NCI-H774 (cell line): Measurements from ENCODE around the gene AOAH.
A peak's percentile ranks its signal among the peaks of the same experiment; 100 is the strongest.
"Not testable (repeated sequence)": the region's sequence is repeated elsewhere in the genome, so short reads cannot be mapped to it uniquely, and the experiment has no call there.

Experiments used
- DNase-seq: peaks from one replicate; lab custom pipeline; 2025; lab: John Stamatoyannopoulos, UW

The AOAH gene

DNA sequence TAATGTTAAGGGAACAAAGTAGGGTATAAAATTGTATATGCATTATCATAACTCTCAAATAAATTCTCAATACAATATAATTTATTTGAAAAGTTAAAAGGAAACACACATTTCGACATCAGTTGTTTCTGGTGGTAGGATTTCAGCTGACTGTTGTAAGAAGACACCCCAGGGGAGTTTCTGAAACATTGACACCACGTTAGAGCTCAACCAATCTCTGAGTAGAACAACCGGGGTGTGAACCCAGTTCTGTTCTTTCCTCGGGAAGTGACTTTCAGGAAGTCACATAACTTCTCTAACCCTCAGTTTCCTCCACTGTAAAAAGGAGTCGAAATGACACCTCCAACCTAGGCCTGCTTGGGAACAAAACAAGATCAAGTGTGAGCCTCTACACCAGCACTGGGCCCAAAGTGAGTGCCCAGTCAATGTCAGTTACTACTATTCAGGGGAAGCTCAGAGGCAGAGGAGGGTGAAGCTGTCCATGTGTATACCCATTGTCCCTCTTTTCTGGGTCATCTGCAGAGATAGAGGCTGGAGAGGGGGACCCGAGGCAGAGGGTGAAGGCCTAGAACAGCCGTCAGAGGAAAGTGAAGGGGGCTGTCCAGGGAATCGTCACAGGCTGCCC, 67.1 kb downstream of the AOAH start:
- no peak for DNase-seq

- DNase-seq = no peak
Observed at GRCh38 chr7:36654436-36654835, 69.9 kb downstream of the AOAH start.

GRCh38 chr7:36653663-36654355, 70.5 kb downstream of the AOAH start:
- DNase-seq = no peak

- DNase-seq = no peak
Observed at GRCh38 chr7:36653008-36653662, 71.2 kb downstream of the AOAH start.

DNA sequence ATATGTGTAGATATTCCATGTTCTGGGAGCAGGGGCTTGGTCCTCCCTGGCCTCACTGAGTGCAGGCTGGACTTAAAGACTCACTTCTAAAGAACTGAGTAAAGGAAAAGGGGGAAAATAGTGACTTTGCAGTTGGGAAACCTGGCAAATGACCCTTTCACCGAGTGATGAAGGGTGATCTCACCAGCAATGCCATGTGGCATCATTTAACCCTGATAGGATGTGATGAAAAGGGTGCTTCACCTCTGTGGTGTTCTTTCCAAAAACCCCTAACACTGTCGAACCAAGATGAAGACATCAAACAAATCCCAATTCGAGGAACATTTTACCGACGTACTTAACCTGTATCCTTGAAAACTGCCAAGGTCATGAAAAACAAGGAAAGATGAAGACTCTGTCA, 71.9 kb downstream of the AOAH start:
- no peak for DNase-seq

GRCh38 chr7:36651404-36651803, 72.9 kb downstream of the AOAH start:
- DNase-seq = no peak

GRCh38 chr7:36650766-36651312, 73.5 kb downstream of the AOAH start:
- DNase-seq = no peak

- DNase-seq = no peak
Observed at GRCh38 chr7:36650320-36650719, 74.0 kb downstream of the AOAH start.

GRCh38 chr7:36649319-36649718, 75.0 kb downstream of the AOAH start:
- not testable (repeated sequence) for DNase-seq

GRCh38 chr7:36648441-36648840, 75.9 kb downstream of the AOAH start:
- DNase-seq = no peak

DNA sequence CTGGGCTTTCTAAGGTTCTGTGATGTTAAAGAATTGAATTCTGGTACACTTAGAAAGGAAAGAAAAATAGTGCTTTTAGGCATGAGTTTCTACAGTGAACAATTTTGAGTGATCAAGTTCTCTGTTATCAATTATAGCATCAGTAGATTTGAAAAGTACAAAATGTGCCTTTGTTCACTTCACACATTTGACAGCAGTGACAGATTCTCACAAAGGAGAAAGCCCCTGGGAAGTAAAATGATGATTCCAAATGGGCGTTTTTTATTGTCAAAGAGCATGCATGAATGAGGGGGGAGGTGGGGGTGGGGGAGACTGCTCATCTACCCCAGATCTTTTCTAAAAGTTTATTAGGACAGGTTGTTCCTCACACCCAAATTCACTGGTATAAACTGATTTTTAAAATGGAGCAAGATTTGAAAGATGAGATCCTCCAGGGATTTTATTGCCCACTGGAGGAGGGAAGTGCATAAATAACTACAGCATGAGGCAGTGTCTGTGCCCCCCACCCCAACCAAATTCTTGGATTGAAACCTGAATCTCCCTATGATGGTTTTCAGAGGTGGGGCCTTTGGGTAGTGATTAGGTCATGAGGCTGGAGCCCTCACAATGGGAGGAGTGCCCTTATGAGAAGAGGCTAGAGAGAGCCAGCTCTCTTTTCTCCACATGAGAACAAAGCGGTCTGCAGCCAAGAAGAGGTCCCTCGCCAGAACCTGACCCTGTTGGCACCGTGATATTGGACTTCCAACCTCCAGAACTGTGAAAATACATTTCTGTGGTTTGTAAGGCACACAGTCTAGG, 79.5 kb downstream of the AOAH start:
- DNase-seq = no peak

DNA sequence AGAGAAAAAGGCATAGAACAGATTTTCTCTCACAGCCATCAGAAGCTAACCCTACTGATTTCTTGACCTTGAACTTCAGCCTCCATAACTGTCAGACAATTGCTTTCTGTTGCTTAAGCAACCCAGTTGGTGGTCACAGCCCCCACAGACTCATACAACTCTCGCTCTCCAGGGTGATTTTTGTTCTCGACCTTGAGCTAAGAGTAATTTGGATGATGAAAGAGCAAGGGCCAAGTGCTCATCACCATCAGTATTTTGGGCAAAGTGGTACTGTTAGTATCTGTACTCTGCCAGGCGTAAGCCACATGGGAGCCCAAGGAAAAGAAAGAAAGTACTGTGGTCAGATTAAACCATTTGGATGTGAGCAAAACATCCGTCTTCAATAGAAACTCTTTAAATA, 81.9 kb downstream of the AOAH start:
- no peak for DNase-seq

DNA sequence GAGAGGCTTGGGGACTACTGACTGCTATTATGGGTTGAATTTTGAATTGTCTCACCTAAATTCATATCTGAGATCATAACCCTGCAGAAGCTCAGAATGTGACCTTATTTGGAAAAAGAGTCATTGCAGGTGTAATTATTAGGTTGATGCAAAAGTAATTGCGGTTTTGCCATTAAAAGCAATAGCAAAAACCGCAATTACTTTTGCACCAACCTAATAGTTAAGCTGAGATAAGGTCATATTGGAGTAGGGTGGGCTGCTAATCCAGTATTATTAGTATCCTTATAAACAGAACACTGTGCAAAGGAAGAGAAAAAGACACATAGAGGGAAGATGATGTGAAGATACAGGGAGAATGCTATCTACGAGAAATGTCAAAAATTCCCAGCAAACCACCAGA, 82.3 kb downstream of the AOAH start:
- no peak for DNase-seq

DNA sequence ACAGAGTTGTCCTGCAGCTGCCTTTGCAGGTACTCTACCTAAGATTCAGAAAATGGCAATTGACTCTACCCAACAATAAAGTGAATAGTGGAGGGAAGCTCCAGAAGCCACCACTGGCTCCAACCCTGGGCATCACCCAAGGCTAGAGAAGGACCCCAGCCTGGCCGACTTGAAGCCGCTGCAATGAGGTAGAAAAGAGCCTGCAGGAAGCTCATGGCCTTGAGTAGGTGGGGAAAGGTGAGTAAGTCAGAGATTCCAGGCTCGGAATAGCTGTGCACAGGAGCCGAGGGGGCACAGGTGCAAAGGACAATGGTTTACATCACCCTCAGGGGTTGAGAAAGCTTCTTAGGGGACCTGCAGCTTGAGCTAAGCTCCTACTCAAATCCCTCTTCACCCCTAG, 83.6 kb downstream of the AOAH start:
- DNase-seq = no peak

- DNase-seq = no peak
Observed at GRCh38 chr7:36639826-36640225, 84.5 kb downstream of the AOAH start.

DNA sequence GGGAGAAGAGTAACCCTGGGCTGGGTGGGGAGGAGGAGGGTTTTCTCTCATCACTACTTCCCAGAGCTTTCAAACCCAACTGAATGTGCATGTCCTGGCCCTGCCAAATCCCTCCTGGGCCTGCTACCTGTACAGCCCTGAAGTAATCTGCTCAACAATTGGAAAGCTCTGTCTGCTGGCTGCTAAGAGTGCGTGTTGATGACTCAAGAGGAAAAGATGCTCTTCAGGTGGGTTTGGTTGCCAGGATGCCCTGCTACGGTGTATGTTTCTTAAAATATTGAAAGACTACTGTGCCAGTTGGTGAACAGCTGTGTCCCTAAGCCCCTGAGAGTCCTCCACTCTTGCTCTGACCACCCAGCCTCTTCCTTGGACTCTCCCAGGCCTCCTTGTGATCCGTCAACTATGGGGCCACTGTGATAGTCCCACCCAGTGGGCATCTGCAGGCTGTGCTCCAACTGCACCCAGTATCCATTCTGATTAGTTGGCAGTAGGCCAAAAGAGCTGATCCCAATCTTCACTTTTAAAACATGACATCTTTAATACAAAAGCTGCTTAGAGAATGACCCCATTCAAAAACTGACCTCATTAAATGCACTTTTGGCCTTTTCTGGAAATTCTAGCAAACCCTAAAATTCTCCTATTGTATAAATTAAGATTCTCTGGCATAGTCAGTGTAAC, 85.6 kb downstream of the AOAH start:
- DNase-seq = no peak

DNA sequence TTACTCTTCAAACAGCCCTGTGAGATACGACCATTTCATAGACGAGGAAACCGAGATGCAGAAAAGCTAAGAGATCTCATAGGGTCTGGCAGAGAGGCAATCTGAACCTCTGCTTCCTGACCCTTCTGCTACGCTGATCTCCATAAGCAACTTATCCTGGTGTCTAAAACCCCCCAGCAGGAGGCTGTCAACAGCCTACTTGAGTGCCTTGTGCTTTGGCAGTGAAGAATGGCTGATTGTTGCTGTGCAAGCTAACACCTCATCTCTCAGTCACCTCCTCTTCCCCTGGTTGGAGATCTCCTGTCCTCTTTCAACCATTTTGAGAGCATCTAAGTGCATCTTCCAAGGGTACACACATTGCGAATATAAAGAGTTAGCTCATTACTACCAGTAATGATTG, 86.2 kb downstream of the AOAH start:
- DNase-seq = no peak

DNA sequence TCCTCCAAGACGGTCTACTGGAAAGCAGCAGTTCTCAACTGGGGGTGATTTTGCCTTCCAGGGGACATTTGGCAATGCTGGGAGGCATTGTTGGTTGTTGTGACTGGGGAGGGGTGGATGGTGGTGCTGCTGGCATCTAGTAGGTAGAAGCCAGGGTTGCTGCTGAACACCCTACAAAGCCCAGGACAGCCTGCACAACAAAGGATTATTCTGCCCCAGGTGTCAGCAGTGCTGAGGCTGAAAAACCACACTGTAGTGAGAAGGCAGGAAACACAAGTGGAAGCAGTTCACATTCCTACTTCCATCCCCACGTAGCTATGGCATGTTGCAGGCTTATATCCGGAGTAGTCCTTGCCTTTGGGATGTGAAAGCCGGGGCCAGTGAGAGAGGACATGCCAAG, 86.9 kb downstream of the AOAH start:
- DNase-seq = no peak

- no peak for DNase-seq
Observed at GRCh38 chr7:36636126-36636525, 88.2 kb downstream of the AOAH start.

- DNase-seq = peak; percentile 9
Observed at GRCh38 chr7:36635091-36635490, 89.2 kb downstream of the AOAH start.

DNA sequence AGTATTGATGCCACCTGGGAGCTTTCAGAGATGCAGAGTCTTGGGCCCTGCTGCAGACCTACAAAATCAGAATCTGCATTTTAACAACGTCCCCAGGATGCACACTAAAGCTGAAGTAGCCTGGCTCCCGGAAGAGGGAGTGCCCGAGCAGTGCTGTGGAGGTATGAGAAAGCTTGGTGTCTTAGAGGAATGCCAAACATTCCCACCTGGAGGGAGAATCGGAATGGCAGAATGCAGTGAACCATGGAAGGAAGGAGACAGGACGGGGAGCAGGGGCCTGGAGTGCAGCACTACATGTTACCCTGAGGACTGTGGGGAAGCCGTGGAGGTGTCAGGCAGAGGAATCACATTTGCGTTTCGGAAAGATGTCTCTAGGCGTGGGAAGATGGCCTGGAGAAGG, 90.9 kb downstream of the AOAH start:
- no peak for DNase-seq

GRCh38 chr7:36630112-36630650, 94.1 kb downstream of the AOAH start:
- no peak for DNase-seq
